Panc1 (cell line): ENCODE measurements around the gene WWOX. TPM values are rescaled to one million over a fixed set of nuclear protein-coding genes. Genes with fewer than 3 reads are reported as not detected.

ENCODE experiments used
- ATAC-seq: fragments of 200-7000 bp; cut with Tn5 transposase; 2 replicates; pipeline ENCODE4 v1.9.1; 2020; ENCODE audit warnings: mild to moderate bottlenecking, moderate library complexity
- BruUV-seq: library from RNA; stranded (reverse); fragments of 400-500 nt; replicated peaks from 2 replicates; lab custom pipeline; 2021; lab: Mats Ljungman, UMichigan
- CTCF ChIA-PET: fragments of 300-600 bp; sonication (Branson Sonifier 250); formaldehyde crosslinking; loops from one replicate; lab custom pipeline; 2022; ENCODE audit warnings: antibody characterized with exemption; lab: Charles Lee
- POLR2A ChIA-PET: fragments of 300-600 bp; sonication (Branson Sonifier 250); formaldehyde crosslinking; loops from one replicate; lab custom pipeline; 2022; ENCODE audit warnings: antibody characterized with exemption; lab: Charles Lee
- DNase-seq: peaks from one replicate; pipeline ENCODE4 v3.0.0-alpha.2; 2010; ENCODE audit warnings: low read depth, low spot score
- H3K27ac ChIP-seq: 2 replicates; pipeline ENCODE4 v1.5.1; 2011; ENCODE audit warnings: mild to moderate bottlenecking, low read length, inconsistent platforms
- H3K27me3 ChIP-seq: fragments of 200-500 bp; sonication (Bioruptor generic); 2 replicates; pipeline ENCODE4 v1.6.0; 2014; ENCODE audit warnings: low read length, inconsistent platforms; ENCODE audit not compliant: control insufficient read depth, insufficient read depth
- H3K36me3 ChIP-seq: fragments of 200-500 bp; sonication (Bioruptor generic); 2 replicates; pipeline ENCODE4 v1.5.1; 2014; ENCODE audit warnings: inconsistent platforms, mild to moderate bottlenecking, low read length, moderate library complexity; ENCODE audit not compliant: control insufficient read depth, insufficient read depth
- H3K4me1 ChIP-seq: 2 replicates; pipeline ENCODE4 v1.5.1; 2011; ENCODE audit warnings: inconsistent platforms, mild to moderate bottlenecking, low read length, moderate library complexity; ENCODE audit not compliant: control insufficient read depth, insufficient read depth
- H3K4me3 ChIP-seq, 2 experiments: 2 replicates each; pipeline ENCODE4 v1.5.1; 2011 to 2012; ENCODE audit warnings: low read depth in 2 of 2, low read length in 2 of 2, mild to moderate bottlenecking in 2 of 2, inconsistent platforms in 1 of 2, moderate library complexity in 1 of 2
- H3K9me3 ChIP-seq: fragments of 200-500 bp; sonication (Bioruptor generic); 2 replicates; pipeline ENCODE4 v1.5.1; 2014; ENCODE audit warnings: low read depth, mild to moderate bottlenecking, inconsistent platforms, low read length, moderate library complexity; ENCODE audit not compliant: control insufficient read depth, insufficient read depth
- POLR2AphosphoS5 ChIP-seq: IDR thresholded peaks from 2 replicates; pipeline ENCODE4 v1.6.1; 2012; ENCODE audit warnings: mild to moderate bottlenecking, low read depth, low read length, moderate library complexity
- SIN3A ChIP-seq: IDR thresholded peaks from 2 replicates; pipeline ENCODE4 v1.6.1; 2012; ENCODE audit warnings: low read depth, mild to moderate bottlenecking, low read length, moderate library complexity, borderline replicate concordance; ENCODE audit not compliant: insufficient read depth
- TCF7L2 ChIP-seq: IDR thresholded peaks from 2 replicates; pipeline ENCODE4 v1.6.1; 2011; ENCODE audit warnings: mild to moderate bottlenecking, low read depth, low read length, inconsistent platforms
- in situ Hi-C: cut with HindIII; loops from 2 replicates; pipeline ENCODE4 v1.10.0; 2016; ENCODE audit warnings: low sequenced_read_pairs, low pct_unique_long_range_greater_than_20kb
- intact Hi-C: fragments of 100-400 bp; cut with micrococcal nuclease; formaldehyde crosslinking; loops from one replicate; pipeline ENCODE4 v1.10.0; 2022; ENCODE audit not compliant: unreplicated experiment
- total RNA-seq: library from RNA; stranded (reverse); gene quantifications from one replicate; pipeline ENCODE4 v1.2.1, GENCODE V29; 2021; ENCODE audit not compliant: unreplicated experiment
- TF ChIP-seq, protein P1 (sequence below), 2 experiments: IDR thresholded peaks; 2 replicates each; pipeline ENCODE4 v1.6.1; 2011 to 2012; ENCODE audit warnings: low read depth in 2 of 2, control low read depth in 1 of 2, low read length in 1 of 2, mild to moderate bottlenecking in 1 of 2, moderate library complexity in 1 of 2; ENCODE audit not compliant: insufficient read depth in 1 of 2
- TF ChIP-seq, protein P2 (sequence below): fragments of 450-650 bp; IDR thresholded peaks from 2 replicates; pipeline ENCODE4 v1.5.1; 2017; ENCODE audit warnings: mild to moderate bottlenecking

The WWOX gene
- total RNA-seq, 1 experiment from 2014 or later, result 12.5 TPM

DNA sequence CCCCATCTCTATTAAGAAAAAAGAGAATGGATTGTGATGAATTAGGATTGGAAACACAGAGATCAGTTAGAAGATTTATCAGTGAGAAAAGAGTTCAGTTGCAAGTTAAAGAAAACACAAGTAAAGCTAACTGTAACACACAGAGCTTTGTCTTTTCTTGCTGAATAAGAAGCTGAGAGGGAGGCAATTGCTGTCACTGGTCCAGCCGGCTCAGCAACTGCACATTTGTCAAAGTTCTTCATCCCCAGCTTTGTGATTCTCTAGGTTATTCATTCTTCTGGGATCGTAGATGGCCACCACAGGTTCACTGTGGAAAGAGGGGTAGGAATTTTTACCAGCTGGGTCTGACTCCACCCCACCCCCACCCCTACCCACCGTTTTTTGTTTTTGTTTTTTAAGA lies 615.7 kb downstream of the WWOX start:
- intact Hi-C loops, result no loop called here
- Histone ChIP-seq H3K36me3 (no peaks in the 10 kb centered on the region), H3K4me1 (no peaks in the 10 kb centered on the region), H3K9me3 (no peaks in the 10 kb centered on the region), H3K27ac (no peak overlapping the region), H3K27me3 (no peaks in the 10 kb centered on the region), H3K4me3 (no peak overlapping the region)
- in situ Hi-C loops, result no loop called here
- ChIA-PET POLR2A (no interaction called here), CTCF (no interaction called here)
- DNase-seq (no peak), ATAC-seq (no peak)
- TF ChIP-seq, protein P1, sequence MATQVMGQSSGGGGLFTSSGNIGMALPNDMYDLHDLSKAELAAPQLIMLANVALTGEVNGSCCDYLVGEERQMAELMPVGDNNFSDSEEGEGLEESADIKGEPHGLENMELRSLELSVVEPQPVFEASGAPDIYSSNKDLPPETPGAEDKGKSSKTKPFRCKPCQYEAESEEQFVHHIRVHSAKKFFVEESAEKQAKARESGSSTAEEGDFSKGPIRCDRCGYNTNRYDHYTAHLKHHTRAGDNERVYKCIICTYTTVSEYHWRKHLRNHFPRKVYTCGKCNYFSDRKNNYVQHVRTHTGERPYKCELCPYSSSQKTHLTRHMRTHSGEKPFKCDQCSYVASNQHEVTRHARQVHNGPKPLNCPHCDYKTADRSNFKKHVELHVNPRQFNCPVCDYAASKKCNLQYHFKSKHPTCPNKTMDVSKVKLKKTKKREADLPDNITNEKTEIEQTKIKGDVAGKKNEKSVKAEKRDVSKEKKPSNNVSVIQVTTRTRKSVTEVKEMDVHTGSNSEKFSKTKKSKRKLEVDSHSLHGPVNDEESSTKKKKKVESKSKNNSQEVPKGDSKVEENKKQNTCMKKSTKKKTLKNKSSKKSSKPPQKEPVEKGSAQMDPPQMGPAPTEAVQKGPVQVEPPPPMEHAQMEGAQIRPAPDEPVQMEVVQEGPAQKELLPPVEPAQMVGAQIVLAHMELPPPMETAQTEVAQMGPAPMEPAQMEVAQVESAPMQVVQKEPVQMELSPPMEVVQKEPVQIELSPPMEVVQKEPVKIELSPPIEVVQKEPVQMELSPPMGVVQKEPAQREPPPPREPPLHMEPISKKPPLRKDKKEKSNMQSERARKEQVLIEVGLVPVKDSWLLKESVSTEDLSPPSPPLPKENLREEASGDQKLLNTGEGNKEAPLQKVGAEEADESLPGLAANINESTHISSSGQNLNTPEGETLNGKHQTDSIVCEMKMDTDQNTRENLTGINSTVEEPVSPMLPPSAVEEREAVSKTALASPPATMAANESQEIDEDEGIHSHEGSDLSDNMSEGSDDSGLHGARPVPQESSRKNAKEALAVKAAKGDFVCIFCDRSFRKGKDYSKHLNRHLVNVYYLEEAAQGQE (IDR thresholded peaks at IDR 0.05; ENCODE audit: insufficient read depth in 1 of 2, low read depth in 2 of 2, low read length in 1 of 2), result no peak
- TF ChIP-seq POLR2AphosphoS5, result no peak
- no peak for TF ChIP-seq SIN3A
- no peak for TF ChIP-seq TCF7L2
- TF ChIP-seq, protein P2, sequence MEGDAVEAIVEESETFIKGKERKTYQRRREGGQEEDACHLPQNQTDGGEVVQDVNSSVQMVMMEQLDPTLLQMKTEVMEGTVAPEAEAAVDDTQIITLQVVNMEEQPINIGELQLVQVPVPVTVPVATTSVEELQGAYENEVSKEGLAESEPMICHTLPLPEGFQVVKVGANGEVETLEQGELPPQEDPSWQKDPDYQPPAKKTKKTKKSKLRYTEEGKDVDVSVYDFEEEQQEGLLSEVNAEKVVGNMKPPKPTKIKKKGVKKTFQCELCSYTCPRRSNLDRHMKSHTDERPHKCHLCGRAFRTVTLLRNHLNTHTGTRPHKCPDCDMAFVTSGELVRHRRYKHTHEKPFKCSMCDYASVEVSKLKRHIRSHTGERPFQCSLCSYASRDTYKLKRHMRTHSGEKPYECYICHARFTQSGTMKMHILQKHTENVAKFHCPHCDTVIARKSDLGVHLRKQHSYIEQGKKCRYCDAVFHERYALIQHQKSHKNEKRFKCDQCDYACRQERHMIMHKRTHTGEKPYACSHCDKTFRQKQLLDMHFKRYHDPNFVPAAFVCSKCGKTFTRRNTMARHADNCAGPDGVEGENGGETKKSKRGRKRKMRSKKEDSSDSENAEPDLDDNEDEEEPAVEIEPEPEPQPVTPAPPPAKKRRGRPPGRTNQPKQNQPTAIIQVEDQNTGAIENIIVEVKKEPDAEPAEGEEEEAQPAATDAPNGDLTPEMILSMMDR, result no peak
- BruUV-seq, result no TSS peak

DNA sequence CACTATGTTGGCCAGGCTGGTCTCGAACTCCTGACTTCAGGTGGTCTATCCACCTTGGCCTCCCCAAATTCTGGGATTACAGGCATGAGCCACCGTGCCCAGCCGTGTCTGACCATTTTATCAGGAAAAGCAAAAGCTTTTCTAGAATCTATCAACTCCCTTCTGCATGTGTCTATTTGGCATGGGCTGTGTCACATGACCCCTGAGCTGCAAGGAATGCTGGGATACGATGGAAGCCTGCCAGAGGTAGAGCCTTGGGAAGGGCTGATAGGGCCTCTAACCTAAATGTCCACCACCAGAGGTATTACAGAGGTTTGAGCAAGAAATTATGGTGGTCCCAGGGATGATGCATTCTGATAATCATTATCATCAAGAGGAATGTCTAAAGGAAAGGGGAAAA lies 616.2 kb downstream of the WWOX start:
- TF ChIP-seq POLR2AphosphoS5, result no peak
- no peak for TF ChIP-seq SIN3A
- TF ChIP-seq, protein P1 (IDR thresholded peaks at IDR 0.05; ENCODE audit: insufficient read depth in 1 of 2, low read depth in 2 of 2, low read length in 1 of 2), result no peak
- TF ChIP-seq, protein P2, result no peak
- no peak for TF ChIP-seq TCF7L2
- ATAC-seq (no peak), DNase-seq (no peak)
- CTCF ChIA-PET, result no interaction called here
- Histone ChIP-seq H3K4me1 (no peaks in the 10 kb centered on the region), H3K4me3 (no peak overlapping the region), H3K27ac (no peak overlapping the region), H3K27me3 (no peaks in the 10 kb centered on the region), H3K9me3 (no peaks in the 10 kb centered on the region), H3K36me3 (no peaks in the 10 kb centered on the region)
- intact Hi-C loops (no loop called here), in situ Hi-C loops (no loop called here)
- no TSS peak for BruUV-seq
- POLR2A ChIA-PET, result no interaction called here
